GM12891 (cell line): ENCODE measurements around the gene C2CD3.
A peak's percentile ranks its signal among the peaks of the same experiment; 100 is the strongest.
"Not testable (repeated sequence)": the region's sequence is repeated elsewhere in the genome, so short reads cannot be mapped to it uniquely, and the experiment has no call there.

Source experiments
- DNase-seq: peaks from one replicate; pipeline ENCODE4 v3.0.0; 2011; ENCODE audit warnings: low spot score; ENCODE audit not compliant: insufficient read length
- FAIRE-seq: peaks from 2 replicates; lab custom pipeline; 2011; peaks lifted over from hg19 to GRCh38; lab: Jason Lieb, UNC
- PAX5 ChIP-seq: IDR thresholded peaks from 2 replicates; pipeline ENCODE4 v1.6.1; 2011; ENCODE audit warnings: low read length, moderate library complexity, mild to moderate bottlenecking; ENCODE audit not compliant: insufficient read depth, severe bottlenecking
- POLR2A ChIP-seq: IDR thresholded peaks from 2 replicates; pipeline ENCODE4 v1.6.1; 2011; ENCODE audit warnings: low read depth, low read length, control low read depth
- POLR2AphosphoS5 ChIP-seq: IDR thresholded peaks from 2 replicates; pipeline ENCODE4 v1.6.1; 2011; ENCODE audit warnings: low read depth, low read length, control low read depth
- POU2F2 ChIP-seq: IDR thresholded peaks from 2 replicates; pipeline ENCODE4 v1.6.1; 2011; ENCODE audit warnings: low read depth, mild to moderate bottlenecking, control low read depth, low read length, moderate library complexity
- SPI1 ChIP-seq: IDR thresholded peaks from 2 replicates; pipeline ENCODE4 v1.6.1; 2011; ENCODE audit warnings: low read depth, low read length, control low read depth
- TAF1 ChIP-seq: IDR thresholded peaks from 2 replicates; pipeline ENCODE4 v1.6.1; 2011; ENCODE audit warnings: low read depth, low read length, control low read depth

The C2CD3 gene

GRCh38 chr11:74141241-74141695 lies 29.5 kb downstream of the C2CD3 start:
- no peak for TF ChIP-seq TAF1
- no peak for TF ChIP-seq PAX5
- no peak for TF ChIP-seq POU2F2
- FAIRE-seq, result peak; percentile 9
- DNase-seq, result no peak

DNA sequence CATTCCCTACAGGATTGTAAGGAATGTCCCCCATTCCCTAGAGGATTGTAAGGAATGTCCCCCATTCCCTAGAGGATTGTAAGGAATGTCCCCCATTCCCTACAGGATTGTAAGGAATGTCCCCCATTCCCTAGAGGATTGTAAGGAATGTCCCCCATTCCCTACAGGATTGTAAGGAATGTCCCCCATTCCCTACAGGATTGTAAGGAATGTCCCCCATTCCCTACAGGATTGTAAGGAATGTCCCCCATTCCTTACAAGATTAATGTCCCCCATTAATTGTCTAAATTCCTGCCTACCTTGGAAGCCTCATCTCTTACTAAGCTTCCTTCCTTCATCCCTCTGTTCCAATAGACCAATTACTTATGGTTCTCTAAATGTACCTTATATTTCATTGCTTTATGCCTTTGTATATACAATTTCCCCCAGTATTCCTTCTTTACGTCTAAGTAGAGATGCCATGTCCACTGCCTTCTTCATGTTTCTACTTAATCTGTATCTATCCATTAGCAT lies 30.8 kb downstream of the C2CD3 start:
- not testable (repeated sequence) for DNase-seq, FAIRE-seq

DNA sequence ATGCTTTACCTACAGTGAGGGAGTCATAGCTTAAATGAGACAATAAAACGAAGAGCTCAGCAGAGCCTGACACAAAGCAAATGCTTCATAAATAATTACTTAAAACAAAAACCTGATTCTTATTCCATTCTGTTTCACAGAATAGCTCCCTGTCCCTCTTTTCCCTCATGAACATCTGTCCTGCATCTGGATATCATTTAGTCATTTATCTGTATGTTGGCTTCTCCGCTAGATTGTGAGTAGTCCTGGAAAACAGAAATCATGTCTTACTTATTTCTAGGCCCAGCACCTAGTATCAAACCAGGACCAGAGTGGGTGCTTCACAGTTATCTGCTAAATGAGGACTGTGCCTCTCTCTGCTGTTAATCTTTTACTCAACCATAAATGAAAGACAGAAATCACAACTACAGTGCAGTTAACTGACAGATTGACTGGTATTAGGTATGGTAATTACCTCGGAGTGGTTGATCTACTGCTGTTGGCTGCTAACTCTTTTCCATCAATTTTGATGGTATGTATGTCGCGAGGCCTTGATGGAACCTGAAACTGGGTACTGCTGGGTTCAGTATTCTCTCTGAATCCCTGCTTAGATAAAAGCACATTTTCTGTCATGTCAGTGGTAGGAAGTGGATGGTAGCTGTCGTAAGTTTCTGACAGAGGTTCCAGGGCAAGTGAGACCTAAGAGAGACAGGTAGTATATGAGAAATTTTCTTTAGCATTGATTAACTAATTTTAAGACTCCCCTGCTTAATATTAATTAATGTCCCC lies 31.5 kb downstream of the C2CD3 start:
- DNase-seq (no peak), FAIRE-seq (peak; percentile 20)
- no peak for TF ChIP-seq PAX5
- no peak for TF ChIP-seq POLR2A
- no peak for TF ChIP-seq SPI1
- TF ChIP-seq POLR2AphosphoS5, result no peak

DNA sequence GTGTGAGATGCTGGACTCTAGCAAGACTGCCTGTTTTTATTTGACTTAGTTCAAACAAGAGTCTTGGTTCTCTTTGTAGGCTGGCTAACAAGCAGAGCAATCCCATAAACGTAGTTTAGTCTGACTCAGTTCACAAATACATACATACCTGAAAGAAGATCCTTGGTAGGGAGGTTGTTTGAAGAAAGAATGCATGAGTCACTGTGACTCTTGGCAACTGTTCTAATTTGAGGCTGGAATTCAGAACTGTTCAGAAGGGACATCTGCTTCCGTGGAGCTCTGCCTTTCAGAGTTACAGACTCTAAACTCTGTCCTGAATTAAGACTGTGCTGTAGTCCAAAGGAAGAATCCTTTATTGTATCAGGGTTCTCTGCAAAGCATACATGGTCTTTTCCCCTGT lies 32.2 kb downstream of the C2CD3 start:
- DNase-seq (no peak), FAIRE-seq (no peak)
- no peak for TF ChIP-seq TAF1
- TF ChIP-seq SPI1, result no peak
- TF ChIP-seq POU2F2, result no peak
- no peak for TF ChIP-seq POLR2A
- no peak for TF ChIP-seq PAX5
- TF ChIP-seq POLR2AphosphoS5, result no peak

GRCh38 chr11:74138021-74138420 lies 32.8 kb downstream of the C2CD3 start:
- no peak for FAIRE-seq
- TF ChIP-seq SPI1, result no peak
- no peak for TF ChIP-seq POU2F2
- no peak for TF ChIP-seq PAX5
- TF ChIP-seq POLR2A, result no peak
- no peak for TF ChIP-seq POLR2AphosphoS5
- no peak for TF ChIP-seq TAF1
- no peak for DNase-seq

- TF ChIP-seq POLR2A (no peak), SPI1 (no peak), POLR2AphosphoS5 (no peak), TAF1 (no peak), POU2F2 (no peak), PAX5 (no peak)
- DNase-seq (no peak), FAIRE-seq (no peak)
Observed at GRCh38 chr11:74135127-74135840, 35.5 kb downstream of the C2CD3 start.

DNA sequence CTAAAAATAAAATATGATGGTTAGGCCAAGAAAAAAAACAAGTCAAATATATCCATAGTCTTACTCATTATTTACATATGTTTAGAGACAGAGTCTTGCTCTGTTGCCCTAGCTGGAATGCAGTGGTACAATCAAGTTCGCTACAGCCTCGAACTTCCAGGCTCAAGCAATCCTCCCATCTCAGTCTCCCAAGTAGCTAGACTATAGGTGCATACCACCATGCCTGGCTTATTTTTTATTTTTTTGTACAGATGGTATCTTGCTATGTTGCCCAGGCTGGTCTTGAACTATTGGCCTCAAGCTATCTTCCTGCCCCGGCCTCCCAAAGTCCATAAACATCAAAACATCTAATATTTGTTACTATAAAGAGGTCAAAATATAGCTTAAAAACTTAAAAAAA lies 36.1 kb downstream of the C2CD3 start:
- DNase-seq (no peak), FAIRE-seq (no peak)
- no peak for TF ChIP-seq TAF1

- no peak for FAIRE-seq
- no peak for DNase-seq
- TF ChIP-seq SPI1 (no peak), POLR2AphosphoS5 (no peak), PAX5 (no peak), POLR2A (no peak), TAF1 (no peak)
Observed at GRCh38 chr11:74133436-74133835, 37.4 kb downstream of the C2CD3 start.

GRCh38 chr11:74132833-74133232 lies 38.0 kb downstream of the C2CD3 start:
- DNase-seq (no peak), FAIRE-seq (no peak)
- TF ChIP-seq TAF1, result no peak
- TF ChIP-seq SPI1, result no peak
- no peak for TF ChIP-seq POLR2AphosphoS5
- no peak for TF ChIP-seq POU2F2
- no peak for TF ChIP-seq PAX5
- no peak for TF ChIP-seq POLR2A

DNA sequence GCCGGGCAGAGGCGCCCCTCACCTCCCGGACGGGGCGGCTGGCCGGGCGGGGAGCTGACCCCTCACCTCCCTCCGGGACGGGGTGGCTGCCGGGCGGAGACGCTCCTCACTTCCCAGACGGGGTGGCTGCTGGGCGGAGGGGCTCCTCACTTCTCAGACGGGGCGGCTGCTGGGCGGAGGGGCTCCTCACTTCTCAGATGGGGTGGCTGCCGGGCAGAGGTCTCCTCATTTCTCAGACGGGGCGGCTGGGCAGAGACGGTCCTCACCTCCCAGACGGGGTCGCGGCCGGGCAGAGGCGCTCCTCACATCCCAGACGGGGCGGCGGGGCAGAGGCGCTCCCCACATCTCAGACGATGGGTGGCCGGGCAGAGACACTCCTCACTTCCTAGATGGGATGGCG lies 41.7 kb downstream of the C2CD3 start:
- FAIRE-seq, DNase-seq: not testable (repeated sequence)

GRCh38 chr11:74123008-74123448 lies 47.8 kb downstream of the C2CD3 start:
- TF ChIP-seq PAX5, result no peak
- no peak for TF ChIP-seq POLR2AphosphoS5
- TF ChIP-seq POU2F2, result no peak
- TF ChIP-seq POLR2A, result no peak
- FAIRE-seq (no peak), DNase-seq (no peak)
